Fibroblast of skin of back (primary cell): ENCODE measurements around the gene CCNT2. TPM values are rescaled to one million over a fixed set of nuclear protein-coding genes. Genes with fewer than 3 reads are reported as not detected.
"Not testable (repeated sequence)": the region's sequence is repeated elsewhere in the genome, so short reads cannot be mapped to it uniquely, and the experiment has no call there.

Experiments
- DNase-seq: peaks from one replicate; pipeline ENCODE4 v3.0.0-alpha.2; 2013
- polyA plus RNA-seq, 2 experiments: library from polyadenylated mRNA; unstranded; fragments of 120-200 nt; gene quantifications; one replicate each; pipeline ENCODE4 v1.2.1, GENCODE V29; 2013; ENCODE audit not compliant: insufficient read length in 2 of 2

Gene CCNT2
- polyA plus RNA-seq (2013, experiment 1 of 2; ENCODE audit: insufficient read length): 13.6 TPM
- polyA plus RNA-seq (2013, experiment 2 of 2; ENCODE audit: insufficient read length): 13.9 TPM

- peak; percentile 99 for DNase-seq
These were observed at the start of gene CCNT2 for GRCh38 chr2:134918526-134919340. Gene CCNT2 (plus strand): TSS chr2:134918822. CDS start chr2:134918855, 33 bp downstream.

GRCh38 chr2:134869946-134870736 is 48.5 kb upstream of the CCNT2 start:
- DNase-seq: no peak

GRCh38 chr2:134873152-134873551 is 45.5 kb upstream of the CCNT2 start:
- no peak for DNase-seq

- DNase-seq: no peak
These were observed 43.3 kb upstream of the CCNT2 start for GRCh38 chr2:134875309-134875708.

GRCh38 chr2:134882773-134883172 is 35.8 kb upstream of the CCNT2 start:
- no peak for DNase-seq

GRCh38 chr2:134883552-134884293 is 34.9 kb upstream of the CCNT2 start:
- no peak for DNase-seq

GRCh38 chr2:134884435-134884834 is 34.2 kb upstream of the CCNT2 start:
- DNase-seq: no peak

GRCh38 chr2:134892282-134893035 is 26.2 kb upstream of the CCNT2 start:
- DNase-seq: no peak

GRCh38 chr2:134897932-134898331 is 20.7 kb upstream of the CCNT2 start:
- DNase-seq: no peak

- no peak for DNase-seq
These were observed 19.4 kb upstream of the CCNT2 start for GRCh38 chr2:134899204-134899603.

- DNase-seq: peak; percentile 84
These were observed 18.5 kb upstream of the CCNT2 start for GRCh38 chr2:134900151-134900550.

- not testable (repeated sequence) for DNase-seq
These were observed 14.9 kb upstream of the CCNT2 start for GRCh38 chr2:134903701-134904100.

- no peak for DNase-seq
These were observed 13.5 kb upstream of the CCNT2 start for GRCh38 chr2:134905168-134905567.

GRCh38 chr2:134906726-134907125 is 11.9 kb upstream of the CCNT2 start:
- DNase-seq: no peak

GRCh38 chr2:134907441-134908116 is 11.0 kb upstream of the CCNT2 start:
- not testable (repeated sequence) for DNase-seq

- no peak for DNase-seq
These were observed 7.7 kb upstream of the CCNT2 start for GRCh38 chr2:134910763-134911399.

- no peak for DNase-seq
These were observed 7.2 kb upstream of the CCNT2 start for GRCh38 chr2:134911400-134911785.

- peak; percentile 51 for DNase-seq
These were observed 6.3 kb upstream of the CCNT2 start for GRCh38 chr2:134912361-134912760.

GRCh38 chr2:134917360-134917865 is 1.2 kb upstream of the CCNT2 start:
- peak; percentile 7 for DNase-seq

GRCh38 chr2:134917888-134918525 is 615 bp upstream of the CCNT2 start:
- no peak for DNase-seq
